ENCODE results near the gene TMPRSS5. TPM values are rescaled to one million over a fixed set of nuclear protein-coding genes. Genes with fewer than 3 reads are reported as not detected.

TMPRSS5 gene
- total and polyA plus RNA-seq, 2 of the 8 experiments (the other 6 are each of a cell fraction or from before 2014, with no cell fraction given): 0.54 to 0.78 TPM

DNA sequence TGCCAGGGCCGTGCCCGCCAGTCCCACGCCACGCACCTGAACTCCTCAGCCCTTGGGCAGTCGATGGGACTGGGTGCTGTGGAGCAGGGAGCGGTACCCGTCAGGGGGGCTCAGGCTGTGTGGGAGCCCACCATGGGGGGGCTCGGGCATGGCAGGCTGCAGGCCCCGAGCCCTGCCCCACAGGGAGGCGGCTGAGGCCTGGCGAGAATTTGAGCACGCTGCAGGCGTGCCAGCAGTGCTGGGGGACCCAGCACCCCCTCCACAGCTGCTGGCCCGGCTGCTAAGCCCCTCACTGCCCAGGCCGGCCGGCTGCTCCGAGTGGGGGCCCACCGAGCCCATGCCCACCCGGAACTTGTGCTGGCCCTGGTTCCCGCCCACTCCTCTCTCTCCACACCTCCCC is 56.8 kb downstream of the TMPRSS5 start (continued):
- no peak for TF ChIP-seq CHD7 (IDR thresholded peaks at IDR 0.05; ENCODE audit: insufficient replicate concordance, low read length)
- no peak for TF ChIP-seq RBBP5 (IDR thresholded peaks at IDR 0.05; ENCODE audit: borderline replicate concordance, low read depth, low read length)
- no peak for TF ChIP-seq EGR1 (IDR thresholded peaks at IDR 0.05; ENCODE audit: borderline replicate concordance, low read depth, low read length)
- TF ChIP-seq POLR2AphosphoS5 (IDR thresholded peaks at IDR 0.05; ENCODE audit: low read depth, low read length): no peak
- TF ChIP-seq SIN3A (conservative IDR thresholded peaks at IDR 0.05 in 1 of 2, IDR thresholded peaks at IDR 0.05 in 1 of 2; ENCODE audit: low read depth in 1 of 2, low read length in 2 of 2): no peak
- TF ChIP-seq SUZ12 (IDR thresholded peaks at IDR 0.05; ENCODE audit: low read length): no peak
- TF ChIP-seq RAD21 (IDR thresholded peaks at IDR 0.05 in 1 of 2, conservative IDR thresholded peaks at IDR 0.05 in 1 of 2; ENCODE audit: low read depth in 2 of 2, low read length in 2 of 2): no peak
- TF ChIP-seq BRCA1 (IDR thresholded peaks at IDR 0.05; ENCODE audit: low read depth, low read length): no peak
